ENCODE results near the gene CPSF3.
"Not testable (repeated sequence)": the region's sequence is repeated elsewhere in the genome, so short reads cannot be mapped to it uniquely, and the experiment has no call there.

The CPSF3 gene

DNA sequence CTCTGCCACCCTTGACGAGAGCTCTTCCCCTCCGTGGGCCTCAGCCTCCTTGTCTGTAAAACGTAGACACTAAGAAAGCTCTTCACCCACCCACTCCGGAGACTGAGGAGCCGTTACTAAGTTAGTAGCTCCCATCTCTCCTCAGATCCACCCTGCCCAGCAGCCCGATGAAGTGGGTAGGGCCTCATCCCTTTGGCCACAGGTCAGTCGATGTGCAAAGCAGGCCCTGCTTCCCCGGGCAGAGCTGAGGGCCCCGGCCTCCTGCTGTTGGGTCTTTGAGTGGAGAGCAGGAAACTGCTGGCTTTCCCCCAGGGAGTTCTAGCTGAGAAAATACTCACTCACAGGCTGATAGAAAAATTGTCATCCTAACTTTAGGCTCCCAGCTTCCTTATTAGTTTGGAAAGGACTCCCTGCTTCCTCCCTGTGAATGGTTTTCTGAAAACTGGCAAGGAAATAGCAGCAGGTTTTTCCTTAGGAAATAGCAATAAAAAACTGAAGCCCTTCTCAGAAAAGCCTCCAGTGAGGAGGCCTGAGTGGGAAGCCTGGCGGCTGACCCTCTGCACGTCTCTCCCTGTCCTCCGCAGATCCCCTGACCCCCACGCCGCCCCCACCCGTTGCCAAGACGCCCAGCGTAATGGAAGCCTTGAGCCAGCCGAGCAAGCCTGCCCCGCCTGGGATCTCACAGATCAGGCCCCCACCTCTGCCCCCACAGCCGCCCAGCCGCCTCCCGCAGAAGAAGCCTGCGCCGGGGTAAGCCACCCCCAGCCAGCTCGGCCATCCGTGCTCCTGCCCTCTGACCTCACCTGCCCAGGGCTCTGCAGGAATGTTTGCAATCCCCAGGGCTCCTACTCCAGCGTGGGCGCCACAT lies 30.3 kb upstream of the CPSF3 start:
- TF ChIP-seq CTCF (IDR thresholded peaks at IDR 0.05; ENCODE audit: low read depth, low read length, poor library complexity, severe bottlenecking): no peak
- no peak for TF ChIP-seq EZH2phosphoT487 (IDR thresholded peaks at IDR 0.05; ENCODE audit: borderline replicate concordance, low read length)
- Histone ChIP-seq H3K27ac (ENCODE audit: low read depth, low read length) (no peak overlapping the region), H4K20me1 (ENCODE audit: control insufficient read depth, insufficient read depth, low read depth, low read length) (no peaks in the 10 kb centered on the region), H3K9me3 (ENCODE audit: control insufficient read depth, insufficient read depth, low read length) (no peaks in the 10 kb centered on the region), H3K27me3 (ENCODE audit: control insufficient read depth, low read length) (no peaks in the 10 kb centered on the region), H3K4me1 (ENCODE audit: control insufficient read depth, low read length) (no peaks in the 10 kb centered on the region), H3K9me2 (replicated peaks; ENCODE audit: control insufficient read depth, low read length) (no peaks in the 10 kb centered on the region), H3K4me2 (ENCODE audit: low read length) (no peak overlapping the region), H3K79me2 (ENCODE audit: control insufficient read depth, low read length) (no peaks in the 10 kb centered on the region), H3K36me3 (ENCODE audit: control insufficient read depth, low read length) (no peaks in the 10 kb centered on the region), H3F3A (ENCODE audit: control insufficient read depth, insufficient read depth) (no peaks in the 10 kb centered on the region), H3K4me3 (ENCODE audit: low read length) (no peak overlapping the region)

DNA sequence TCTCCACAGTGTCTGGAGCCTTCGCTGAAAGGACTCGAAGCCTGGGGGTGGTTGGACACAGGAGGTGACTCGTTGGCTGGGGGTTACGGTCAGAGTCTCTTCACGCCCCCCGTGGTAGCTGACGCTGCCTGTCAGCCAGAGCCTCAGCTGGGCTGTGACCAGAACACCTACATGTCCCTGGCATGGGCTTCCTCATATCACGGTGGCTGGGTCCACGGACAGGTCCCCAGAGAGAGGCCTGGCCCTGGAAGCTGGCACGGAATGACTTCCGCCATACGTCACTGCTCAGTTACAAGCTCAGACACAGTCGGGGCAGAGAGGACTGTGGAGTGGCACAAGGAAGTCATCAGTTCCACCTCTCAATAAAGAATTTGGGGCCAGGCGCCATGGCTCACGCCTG lies 28.6 kb upstream of the CPSF3 start:
- no peaks in the 10 kb centered on the region for H3K9me2 ChIP-seq (replicated peaks; ENCODE audit: control insufficient read depth, low read length)
- H3K79me2 ChIP-seq (ENCODE audit: control insufficient read depth, low read length): no peaks in the 10 kb centered on the region
- H3K4me2 ChIP-seq (ENCODE audit: low read length): no peak overlapping the region
- no peaks in the 10 kb centered on the region for H3K36me3 ChIP-seq (ENCODE audit: control insufficient read depth, low read length)
- H3K27ac ChIP-seq (ENCODE audit: low read depth, low read length): no peak overlapping the region
- no peaks in the 10 kb centered on the region for H4K20me1 ChIP-seq (ENCODE audit: control insufficient read depth, insufficient read depth, low read depth, low read length)
- H3K4me1 ChIP-seq (ENCODE audit: control insufficient read depth, low read length): no peaks in the 10 kb centered on the region
- H3F3A ChIP-seq (ENCODE audit: control insufficient read depth, insufficient read depth): no peaks in the 10 kb centered on the region
- H3K27me3 ChIP-seq (ENCODE audit: control insufficient read depth, low read length): no peaks in the 10 kb centered on the region
- H3K4me3 ChIP-seq (ENCODE audit: low read length): no peak overlapping the region
- no peaks in the 10 kb centered on the region for H3K9me3 ChIP-seq (ENCODE audit: control insufficient read depth, insufficient read depth, low read length)
- TF ChIP-seq EZH2phosphoT487 (IDR thresholded peaks at IDR 0.05; ENCODE audit: borderline replicate concordance, low read length): no peak
- no peak for TF ChIP-seq CTCF (IDR thresholded peaks at IDR 0.05; ENCODE audit: low read depth, low read length, poor library complexity, severe bottlenecking)

GRCh38 chr2:9397201-9397600 lies 26.3 kb upstream of the CPSF3 start:
- no peak overlapping the region for H3K4me3 ChIP-seq (ENCODE audit: low read length)
- H3K9me2 ChIP-seq (replicated peaks; ENCODE audit: control insufficient read depth, low read length): no peaks in the 10 kb centered on the region
- H3K4me1 ChIP-seq (ENCODE audit: control insufficient read depth, low read length): peaks cover 3% of the 10 kb centered on the region
- H3K36me3 ChIP-seq (ENCODE audit: control insufficient read depth, low read length): no peaks in the 10 kb centered on the region
- no peaks in the 10 kb centered on the region for H3K79me2 ChIP-seq (ENCODE audit: control insufficient read depth, low read length)
- TF ChIP-seq CTCF (IDR thresholded peaks at IDR 0.05; ENCODE audit: low read depth, low read length, poor library complexity, severe bottlenecking): no peak
- TF ChIP-seq EZH2phosphoT487 (IDR thresholded peaks at IDR 0.05; ENCODE audit: borderline replicate concordance, low read length): no peak
- H4K20me1 ChIP-seq (ENCODE audit: control insufficient read depth, insufficient read depth, low read depth, low read length): no peaks in the 10 kb centered on the region
- no peak overlapping the region for H3K4me2 ChIP-seq (ENCODE audit: low read length)
- H3F3A ChIP-seq (ENCODE audit: control insufficient read depth, insufficient read depth): no peaks in the 10 kb centered on the region
- H3K9me3 ChIP-seq (ENCODE audit: control insufficient read depth, insufficient read depth, low read length): no peaks in the 10 kb centered on the region
- no peak overlapping the region for H3K27ac ChIP-seq (ENCODE audit: low read depth, low read length)
- H3K27me3 ChIP-seq (ENCODE audit: control insufficient read depth, low read length): no peaks in the 10 kb centered on the region

DNA sequence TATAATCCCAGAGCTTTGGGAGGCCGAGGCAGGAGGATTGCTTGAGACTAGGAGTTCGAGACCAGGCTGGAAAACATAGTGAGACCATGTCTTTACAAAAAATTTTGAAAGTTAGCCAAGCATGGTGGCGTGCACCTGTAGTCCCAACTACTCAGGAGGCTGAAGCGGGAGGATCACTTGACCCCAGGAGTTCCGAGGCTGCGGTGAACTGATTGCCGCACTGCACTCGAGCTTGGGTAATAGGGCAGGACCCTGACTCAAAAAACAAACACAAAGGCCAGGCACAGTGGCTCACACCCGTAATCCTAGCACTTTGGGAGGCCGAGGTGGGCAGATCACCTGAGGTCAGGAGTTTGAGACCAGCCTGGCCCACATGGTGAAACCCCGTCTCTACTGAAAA lies 25.2 kb upstream of the CPSF3 start:
- not testable (repeated sequence) for H3K36me3 ChIP-seq (ENCODE audit: control insufficient read depth, low read length)

More for the DNA sequence above, 25.2 kb upstream of the CPSF3 start:
- H3K4me2 ChIP-seq (ENCODE audit: low read length); H3K79me2 ChIP-seq (ENCODE audit: control insufficient read depth, low read length); H3F3A ChIP-seq (ENCODE audit: control insufficient read depth, insufficient read depth); H4K20me1 ChIP-seq (ENCODE audit: control insufficient read depth, insufficient read depth, low read depth, low read length); H3K9me2 ChIP-seq (replicated peaks; ENCODE audit: control insufficient read depth, low read length); H3K4me3 ChIP-seq (ENCODE audit: low read length); H3K4me1 ChIP-seq (ENCODE audit: control insufficient read depth, low read length); H3K27me3 ChIP-seq (ENCODE audit: control insufficient read depth, low read length); H3K9me3 ChIP-seq (ENCODE audit: control insufficient read depth, insufficient read depth, low read length); H3K27ac ChIP-seq (ENCODE audit: low read depth, low read length): not testable (repeated sequence)
